ENCODE data around the gene CEBPB.

DNA sequence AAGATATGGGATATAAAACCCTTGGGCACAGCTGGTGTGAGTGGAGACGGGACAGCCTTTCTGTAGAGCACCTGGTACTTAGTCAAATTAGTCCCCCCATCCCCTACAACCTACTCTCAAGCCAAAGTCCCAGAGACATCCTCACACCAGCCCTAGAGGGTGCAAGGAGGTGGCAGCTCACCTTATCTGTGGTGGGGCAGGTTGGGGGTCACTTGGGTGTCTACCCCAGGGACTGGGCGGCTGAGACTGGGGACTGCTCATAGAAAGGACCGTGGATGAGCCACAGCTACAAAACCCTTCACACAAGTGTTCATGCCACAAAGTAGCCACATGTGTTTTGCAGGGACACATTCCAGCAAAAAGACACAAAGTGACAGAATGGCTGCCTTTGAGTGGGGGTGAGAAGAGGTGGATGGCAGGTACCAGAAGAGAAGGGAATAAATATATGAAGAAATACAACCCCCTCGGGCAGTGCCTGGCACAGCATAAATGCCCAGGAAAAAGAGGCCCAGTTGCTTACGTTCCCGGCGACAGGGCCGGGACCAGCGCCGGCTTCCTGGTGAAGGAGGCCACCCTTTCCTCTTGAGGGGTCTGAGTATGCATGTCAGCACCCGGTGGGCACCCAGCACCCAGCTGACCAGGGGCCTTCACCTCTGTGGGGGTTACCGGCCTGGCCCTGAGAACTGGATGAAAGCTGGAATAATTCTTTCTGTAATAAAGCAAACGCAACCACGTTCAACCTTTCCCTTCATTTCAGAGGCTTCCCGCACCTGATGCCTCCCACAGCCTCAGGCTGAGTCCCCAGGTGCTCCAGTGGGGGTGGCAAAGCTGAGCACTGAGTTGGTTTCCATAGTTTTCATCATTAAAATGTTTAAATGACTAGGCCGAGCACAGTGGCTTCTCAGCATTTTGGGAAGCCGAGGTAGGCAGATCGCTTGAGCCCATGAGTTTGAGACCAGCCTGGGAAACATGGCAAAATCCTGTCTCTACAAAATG, 14.4 kb upstream of the CEBPB start:
- TF ChIP-seq TAF1 (IDR thresholded peaks at IDR 0.05; ENCODE audit: borderline replicate concordance, insufficient read depth, low read length) (no peak), SIN3A (IDR thresholded peaks at IDR 0.05; ENCODE audit: borderline replicate concordance, insufficient read depth, low read length) (no peak), FOXP2 (optimal IDR thresholded peaks at IDR 0.05; ENCODE audit: borderline replicate concordance, extremely low read depth, extremely low read length, insufficient read depth) (no peak), POLR2AphosphoS5 (IDR thresholded peaks at IDR 0.05; ENCODE audit: low read depth, low read length) (no peak), REST (IDR thresholded peaks at IDR 0.05; ENCODE audit: insufficient read depth in 1 of 2, low read depth in 2 of 2, low read length in 2 of 2) (no peak)
